DMS153 treated with DMSO at 0.1 percent for 48 hours (cell line): ENCODE data around the gene SF3B3.
"Not testable (repeated sequence)": the region's sequence is repeated elsewhere in the genome, so short reads cannot be mapped to it uniquely, and the experiment has no call there.

Experiments used
- DNase-seq: peaks from one replicate; lab custom pipeline; 2025; ENCODE audit not compliant: unreplicated experiment; lab: John Stamatoyannopoulos, UW

The SF3B3 gene

DNA sequence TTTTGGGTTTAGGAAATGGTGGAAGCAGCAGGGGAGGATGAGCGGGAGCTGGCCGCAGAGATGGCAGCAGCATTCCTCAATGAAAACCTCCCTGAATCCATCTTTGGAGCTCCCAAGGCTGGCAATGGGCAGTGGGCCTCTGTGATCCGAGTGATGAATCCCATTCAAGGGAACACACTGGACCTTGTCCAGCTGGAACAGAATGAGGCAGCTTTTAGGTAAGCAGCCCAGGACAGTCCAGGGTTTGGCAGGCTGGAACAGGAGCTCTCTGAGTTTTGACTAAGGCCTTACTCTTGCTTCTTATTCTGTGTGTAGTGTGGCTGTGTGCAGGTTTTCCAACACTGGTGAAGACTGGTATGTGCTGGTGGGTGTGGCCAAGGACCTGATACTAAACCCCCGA lies 41.4 kb downstream of the SF3B3 start:
- no peak for DNase-seq

DNA sequence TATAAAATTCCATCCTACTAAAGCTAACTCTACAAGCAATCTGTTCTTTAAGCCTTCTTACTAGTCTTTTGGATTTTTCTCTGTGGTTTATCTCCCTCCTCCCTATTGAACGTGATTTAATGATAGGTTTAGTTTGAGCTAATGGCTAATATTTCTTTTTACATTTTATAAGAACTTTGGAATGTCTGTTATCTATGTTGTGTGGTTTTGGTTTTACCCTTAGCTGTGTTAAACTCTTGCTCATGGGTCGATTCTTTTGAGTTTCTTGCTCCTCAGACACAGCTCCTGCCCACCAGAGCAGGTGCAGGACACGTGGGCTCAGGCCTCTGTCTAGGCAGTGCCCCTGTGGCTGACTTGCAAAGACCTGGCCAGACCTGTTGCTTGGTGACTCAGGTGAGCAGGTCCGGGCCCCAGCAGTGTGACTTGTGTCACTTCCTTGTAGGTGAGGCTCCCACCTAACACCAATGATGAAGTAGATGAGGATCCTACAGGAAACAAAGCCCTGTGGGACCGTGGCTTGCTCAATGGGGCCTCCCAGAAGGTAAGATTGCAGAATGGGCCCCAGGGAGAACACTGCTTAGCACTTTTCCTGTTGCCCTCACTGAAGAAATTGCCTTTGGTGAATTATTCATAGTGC lies 45.1 kb downstream of the SF3B3 start:
- no peak for DNase-seq

DNA sequence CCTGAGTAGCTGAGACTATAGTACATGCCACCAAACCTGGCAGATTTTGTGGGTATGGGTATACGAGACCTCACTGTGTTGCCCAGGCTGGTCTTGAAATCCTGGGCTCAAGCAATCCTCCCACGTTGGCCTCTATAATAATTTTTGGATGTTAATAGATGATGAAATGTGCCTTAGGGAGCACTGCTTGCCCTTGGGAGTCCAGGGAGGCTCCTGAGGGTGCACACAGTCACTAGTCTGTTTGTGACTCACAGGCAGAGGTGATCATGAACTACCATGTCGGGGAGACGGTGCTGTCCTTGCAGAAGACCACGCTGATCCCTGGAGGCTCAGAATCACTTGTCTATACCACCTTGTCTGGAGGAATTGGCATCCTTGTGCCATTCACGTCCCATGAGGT lies 46.1 kb downstream of the SF3B3 start:
- DNase-seq, result no peak

DNA sequence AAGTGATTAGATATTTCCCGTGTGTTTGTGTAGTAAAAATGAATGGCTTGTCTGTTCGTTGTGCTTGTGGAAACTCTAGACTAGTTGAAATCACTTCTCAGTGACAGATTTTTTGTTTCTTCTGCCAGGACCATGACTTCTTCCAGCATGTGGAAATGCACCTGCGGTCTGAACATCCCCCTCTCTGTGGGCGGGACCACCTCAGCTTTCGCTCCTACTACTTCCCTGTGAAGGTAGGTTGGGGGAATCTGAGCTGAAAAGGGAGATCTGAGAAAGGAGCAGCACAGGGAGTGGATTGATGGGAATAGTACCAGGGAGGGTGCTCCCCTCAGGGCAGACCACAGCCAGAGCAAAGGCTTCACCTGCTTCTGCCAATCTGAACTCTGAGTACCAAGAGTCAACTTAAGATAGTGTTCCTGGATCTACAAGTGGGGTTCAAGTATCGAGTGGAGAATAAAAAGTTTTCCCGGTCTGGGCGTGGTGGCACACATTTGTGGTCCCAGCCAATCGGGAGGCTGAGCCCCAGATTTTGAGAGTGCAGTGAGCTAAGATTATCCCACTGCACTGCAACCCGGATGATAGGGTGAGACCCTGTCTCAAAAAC lies 47.5 kb downstream of the SF3B3 start:
- DNase-seq, result no peak

DNA sequence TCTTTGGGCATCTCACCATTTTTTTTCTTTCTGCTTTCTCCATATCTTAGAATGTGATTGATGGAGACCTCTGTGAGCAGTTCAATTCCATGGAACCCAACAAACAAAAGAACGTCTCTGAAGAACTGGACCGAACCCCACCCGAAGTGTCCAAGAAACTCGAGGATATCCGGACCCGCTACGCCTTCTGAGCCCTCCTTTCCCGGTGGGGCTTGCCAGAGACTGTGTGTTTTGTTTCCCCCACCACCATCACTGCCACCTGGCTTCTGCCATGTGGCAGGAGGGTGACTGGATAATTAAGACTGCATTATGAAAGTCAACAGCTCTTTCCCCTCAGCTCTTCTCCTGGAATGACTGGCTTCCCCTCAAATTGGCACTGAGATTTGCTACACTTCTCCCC lies 48.0 kb downstream of the SF3B3 start:
- no peak for DNase-seq

DNA sequence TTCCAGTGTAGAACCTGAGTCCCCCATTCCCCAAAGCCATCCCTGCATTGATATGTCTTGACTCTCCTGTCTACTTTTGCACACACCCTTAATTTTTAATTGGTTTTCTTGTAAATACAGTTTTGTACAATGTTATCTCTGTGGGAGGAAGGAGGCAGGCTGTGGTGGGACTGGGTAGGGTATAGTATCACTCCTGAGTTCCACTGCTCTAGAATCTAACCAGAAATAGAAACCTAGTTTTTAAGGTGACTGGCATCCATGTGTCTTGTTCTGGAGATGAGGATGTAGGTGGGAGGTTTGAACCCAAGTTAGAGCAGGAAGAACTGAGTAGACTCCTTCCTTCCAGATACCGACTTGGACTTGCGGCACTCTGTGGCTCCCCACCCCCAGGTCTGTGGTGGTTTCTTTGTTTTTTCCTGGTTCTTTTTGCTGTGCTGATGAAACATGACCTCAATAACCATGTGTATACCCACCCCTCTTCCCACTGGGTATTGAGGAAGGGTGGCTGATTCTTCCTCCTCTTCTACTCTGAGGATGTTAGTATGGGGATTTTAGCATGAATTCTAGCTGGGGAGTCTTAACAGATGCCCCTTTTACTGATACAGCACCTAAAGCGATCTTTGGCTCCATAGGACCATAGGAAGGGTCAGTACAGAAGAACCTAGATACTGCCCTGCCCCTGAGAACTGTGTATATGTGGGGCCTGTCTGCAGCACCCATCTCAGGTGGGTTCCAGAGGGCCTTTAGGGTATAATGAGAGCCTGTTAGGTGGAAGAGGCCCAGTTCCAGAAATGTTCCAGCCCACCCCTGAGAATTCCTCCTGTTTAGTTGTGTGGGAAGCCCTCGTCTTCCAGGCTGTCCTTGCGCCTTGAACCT lies 48.7 kb downstream of the SF3B3 start:
- DNase-seq, result no peak

DNA sequence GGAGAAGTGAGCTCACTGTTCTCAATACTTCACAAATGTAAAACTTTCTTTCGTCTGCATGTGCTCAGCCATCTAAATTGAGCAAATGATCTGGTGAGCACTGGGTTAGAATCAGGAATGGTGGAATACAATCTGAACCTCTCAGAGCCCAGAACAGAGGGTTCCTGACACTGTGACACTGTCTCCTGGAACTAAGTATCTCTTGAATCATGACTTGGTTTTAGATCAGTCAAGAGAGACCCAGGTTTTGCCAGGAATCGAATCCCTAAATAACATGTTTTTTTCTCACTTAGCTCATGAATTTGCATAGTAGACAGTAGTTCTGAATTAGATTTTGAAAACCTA lies 49.3 kb downstream of the SF3B3 start:
- no peak for DNase-seq

DNA sequence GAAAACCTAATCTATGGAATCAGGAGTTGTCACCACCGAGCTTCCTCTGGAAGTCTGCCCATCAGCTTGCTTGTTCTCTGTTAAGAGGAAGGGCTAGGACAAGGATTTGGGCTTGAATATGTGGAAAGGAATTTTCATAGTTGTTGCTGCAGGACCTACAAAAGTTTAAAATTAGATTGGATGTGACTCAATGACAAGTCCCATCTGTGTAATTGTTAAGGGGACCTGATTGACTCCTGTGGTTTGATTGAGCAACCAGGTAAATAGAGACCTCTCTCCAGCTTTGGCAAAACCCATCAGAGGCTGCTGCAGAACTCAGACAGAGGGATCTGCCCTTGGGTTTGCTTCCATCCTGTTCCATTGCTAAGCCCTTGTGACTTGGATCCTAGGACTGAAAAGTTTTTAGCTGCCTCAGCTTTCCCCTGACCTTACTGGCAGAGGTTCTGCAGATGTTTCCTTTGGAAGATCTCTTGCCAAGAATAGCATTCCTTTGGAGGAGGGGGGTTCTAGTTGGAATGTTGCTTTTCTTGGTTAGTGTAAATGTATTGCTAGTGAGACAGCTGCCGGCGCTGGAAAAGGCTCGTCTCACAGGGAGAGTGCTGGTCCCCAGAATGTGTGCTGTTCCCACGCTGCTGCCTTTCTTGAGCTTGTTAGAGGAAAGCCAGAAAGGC lies 50.0 kb downstream of the SF3B3 start:
- no peak for DNase-seq

DNA sequence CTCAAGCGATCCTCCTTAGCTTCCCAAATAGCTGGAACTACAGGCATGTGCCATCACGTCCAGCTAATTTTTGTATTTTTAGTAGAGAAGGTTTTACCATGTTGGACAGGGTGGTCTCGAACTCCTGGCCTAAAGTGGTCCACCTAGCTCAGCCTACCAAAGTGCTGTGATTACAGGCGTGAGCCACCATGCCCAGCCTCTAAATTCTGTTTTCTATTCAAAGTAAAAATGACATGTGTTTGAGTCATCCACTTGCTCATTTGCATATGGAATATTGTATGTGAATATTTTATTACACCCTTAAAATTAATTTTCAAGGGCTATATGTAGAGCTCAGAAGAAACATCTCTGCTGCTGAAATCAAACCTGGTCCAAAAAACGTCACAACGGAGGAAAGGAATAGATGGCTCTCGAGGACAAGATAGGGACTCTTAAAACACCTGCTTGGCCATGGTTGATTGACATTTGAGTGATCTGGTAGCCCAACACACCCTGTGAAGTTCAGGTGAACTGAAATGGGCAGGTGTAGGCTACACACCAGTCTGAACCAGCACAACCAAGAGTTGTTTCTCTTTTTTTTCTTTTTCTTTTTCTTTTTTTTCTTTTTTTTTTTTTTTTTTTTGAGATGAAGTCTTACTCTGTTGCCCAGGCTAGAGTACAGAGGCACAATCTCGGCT lies 51.1 kb downstream of the SF3B3 start:
- no peak for DNase-seq

DNA sequence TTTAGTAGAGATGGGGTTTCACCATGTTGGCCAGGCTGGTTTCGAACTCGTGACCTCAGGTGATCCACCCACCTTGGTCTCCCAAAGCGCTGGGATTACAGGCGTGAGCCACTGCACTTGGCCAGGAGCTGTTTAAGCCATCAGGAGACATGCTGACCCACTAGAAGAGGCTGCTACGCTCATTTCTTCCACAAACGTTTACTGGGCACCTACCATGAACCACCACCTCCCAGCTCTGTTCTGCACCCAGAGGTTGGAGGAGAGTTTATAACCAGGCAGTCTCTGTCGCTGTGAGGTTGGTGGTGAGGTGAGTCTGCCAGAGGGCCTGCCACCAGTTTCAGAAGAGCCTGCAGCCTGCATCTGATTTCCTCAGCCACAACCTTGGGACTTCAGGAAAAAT lies 51.8 kb downstream of the SF3B3 start:
- no peak for DNase-seq

DNA sequence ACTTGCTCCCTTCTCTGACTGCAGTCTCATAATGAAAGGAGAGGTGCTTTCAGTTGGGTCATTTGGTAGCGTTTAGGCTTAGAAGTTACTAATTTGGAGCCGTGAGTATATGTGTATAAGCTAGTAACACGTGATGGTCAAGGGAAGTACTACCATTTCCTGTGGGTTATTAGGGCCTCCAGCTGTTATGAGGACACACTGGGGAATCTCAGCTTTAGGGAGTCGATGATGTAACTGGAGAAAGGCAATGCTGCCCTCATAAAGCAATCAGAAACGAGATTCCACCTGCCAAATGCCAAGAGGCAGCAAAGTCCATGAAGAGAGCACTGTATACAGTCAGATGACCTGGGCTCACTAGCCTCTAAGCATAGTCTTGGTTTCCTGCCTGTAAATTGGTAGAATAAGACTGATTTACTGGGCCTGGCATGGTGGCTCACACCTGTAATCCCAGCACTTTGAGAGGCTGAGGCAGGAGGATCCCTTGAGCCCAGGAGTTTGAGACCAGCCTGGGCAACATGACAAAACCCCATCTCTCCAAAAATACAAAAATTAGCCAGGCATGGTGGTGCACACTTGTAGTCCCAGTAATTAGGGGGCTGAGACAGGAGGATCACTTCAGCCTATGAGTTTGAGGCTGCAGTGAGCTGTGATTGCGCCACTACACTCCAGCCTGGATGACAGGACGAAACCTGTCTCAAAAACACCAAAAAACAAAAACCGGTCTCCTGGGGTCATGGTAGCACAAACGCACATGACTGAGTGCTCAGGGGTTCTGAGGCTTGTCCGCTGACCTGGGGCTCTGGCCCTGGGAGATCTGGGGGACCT lies 53.0 kb downstream of the SF3B3 start:
- DNase-seq, result no peak

DNA sequence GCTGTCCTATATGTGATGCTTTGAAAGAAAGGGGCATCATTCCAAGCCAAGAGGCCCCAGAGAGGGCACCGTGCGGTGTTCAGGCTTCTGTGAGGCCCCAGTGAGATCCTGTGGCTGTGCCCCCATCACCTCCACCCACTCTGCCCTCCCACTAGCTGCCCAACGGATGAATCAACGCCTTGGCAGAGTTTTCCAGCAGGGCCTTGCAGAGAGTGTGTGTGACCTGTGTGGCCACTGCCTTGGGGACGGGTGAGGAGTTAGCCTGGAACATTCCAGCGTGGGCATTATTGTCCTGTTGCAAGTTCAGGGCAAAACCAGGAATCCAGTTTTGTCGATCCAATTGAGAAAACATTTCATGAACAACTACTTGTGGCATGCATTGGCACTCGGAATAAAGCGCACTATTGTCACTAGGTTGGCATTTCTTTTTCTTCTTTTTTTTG lies 53.7 kb downstream of the SF3B3 start:
- DNase-seq, result no peak

DNA sequence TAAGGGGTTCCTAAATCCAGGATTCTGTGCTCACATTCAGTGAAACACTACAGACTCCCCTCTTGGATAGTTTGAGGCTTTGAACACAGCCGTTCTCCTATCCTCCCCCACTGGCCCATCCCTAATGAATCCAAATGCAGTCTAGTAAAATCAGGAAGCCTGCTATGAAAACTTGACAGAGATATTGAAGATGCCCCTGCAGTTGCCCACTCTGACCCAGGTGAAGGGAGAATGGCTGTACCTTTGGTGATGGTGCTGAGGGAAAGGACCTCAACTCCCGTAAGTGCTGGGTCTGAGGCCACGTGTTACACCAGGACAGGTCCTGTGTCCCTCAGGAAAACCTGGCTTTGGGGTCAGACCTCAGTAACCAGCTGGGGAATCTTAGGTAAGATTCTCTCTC lies 54.4 kb downstream of the SF3B3 start:
- DNase-seq, result no peak

DNA sequence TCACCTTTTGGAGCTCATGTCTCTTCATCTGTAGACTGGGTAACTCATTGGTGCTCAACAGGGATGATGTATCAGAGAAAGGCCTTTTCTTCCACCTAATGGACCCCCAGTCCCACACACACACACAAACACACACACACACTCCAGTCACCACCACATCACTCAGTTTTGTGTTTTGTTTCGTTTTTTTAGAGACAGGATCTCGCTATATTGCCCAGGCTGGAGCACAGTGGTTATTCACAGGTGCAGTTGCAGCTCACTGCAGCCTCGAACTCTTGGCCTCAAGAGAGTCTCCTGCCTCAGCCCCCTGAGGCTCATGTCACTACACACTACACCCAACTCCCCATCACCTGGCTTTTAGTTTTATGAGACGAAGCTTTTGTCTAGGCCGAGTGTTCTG lies 55.6 kb downstream of the SF3B3 start:
- no peak for DNase-seq

DNA sequence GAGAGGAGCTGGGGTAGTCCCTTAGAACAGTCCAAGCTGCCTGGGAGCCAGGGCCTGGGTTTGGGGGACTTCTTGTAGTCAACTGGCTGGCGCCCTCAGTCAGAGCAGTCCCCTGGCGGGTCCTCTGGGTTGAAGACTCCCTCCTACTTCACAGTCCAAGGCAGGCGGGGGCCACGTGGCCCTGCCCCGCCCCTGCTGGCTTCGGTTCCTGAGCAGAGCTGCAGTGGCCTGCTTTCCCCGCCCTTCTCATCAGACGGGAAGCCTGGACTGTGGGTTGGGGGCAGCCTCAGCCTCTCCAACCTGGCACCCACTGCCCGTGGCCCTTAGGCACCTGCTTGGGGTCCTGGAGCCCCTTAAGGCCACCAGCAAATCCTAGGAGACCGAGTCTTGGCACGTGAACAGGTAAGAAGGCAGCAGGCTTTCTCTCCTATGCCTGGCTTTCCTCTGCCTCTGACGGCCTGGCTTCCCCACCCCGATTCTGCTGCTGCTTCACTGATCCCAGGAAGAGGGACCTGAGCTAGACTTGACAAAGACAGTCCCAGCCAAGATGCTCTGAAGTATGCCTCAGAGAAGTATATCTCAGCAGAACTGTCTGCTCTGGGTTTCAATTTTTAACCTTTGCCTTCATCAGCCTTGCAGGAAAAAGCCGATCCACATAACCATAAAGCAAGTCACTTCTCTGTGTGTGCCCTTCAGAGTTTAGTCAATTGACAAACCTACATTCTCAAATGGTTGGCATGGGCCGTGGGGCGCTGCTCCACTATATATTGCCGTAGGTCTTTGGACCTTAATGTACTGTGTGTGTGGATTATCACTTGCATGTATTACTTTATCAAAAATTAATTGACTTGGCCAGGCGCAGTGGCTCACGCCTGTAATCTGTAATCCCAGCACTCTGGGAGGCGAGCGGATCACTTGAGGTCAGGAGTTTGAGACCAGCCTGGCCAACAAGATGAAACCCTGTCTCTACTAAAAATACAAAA lies 56.3 kb downstream of the SF3B3 start:
- DNase-seq, result no peak

DNA sequence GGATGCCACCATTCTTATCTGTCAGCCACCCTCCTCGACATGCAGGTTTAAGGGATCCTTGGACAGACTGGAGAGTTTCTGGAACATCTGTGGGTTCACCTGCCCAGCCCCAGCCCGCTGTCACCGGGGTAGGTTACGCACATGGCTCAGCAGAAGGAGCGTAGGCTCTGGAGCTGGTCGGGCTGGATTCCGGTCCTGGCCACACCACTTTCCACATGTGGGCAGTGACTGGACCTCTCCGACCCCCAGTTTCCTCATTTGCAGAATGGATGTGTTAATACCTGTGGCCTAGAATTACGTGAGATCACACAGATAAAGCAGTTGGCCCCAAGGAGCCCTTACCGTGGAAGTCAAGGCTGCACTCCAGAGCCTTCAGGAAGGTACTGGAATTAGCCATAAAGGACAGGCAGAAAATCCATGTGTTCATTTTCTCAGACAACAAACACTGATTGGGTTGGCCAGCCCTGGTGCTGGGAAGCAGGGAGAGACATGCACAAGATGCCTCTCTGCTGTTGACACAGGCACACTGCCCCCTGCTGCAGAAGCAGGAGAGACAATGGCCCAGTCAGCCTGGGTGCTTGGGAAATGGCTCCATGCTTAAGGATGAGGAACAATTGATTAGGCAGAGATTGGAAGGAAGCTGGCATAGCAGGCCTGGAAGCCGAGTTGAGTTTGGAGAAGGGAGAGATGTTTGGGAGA lies 58.8 kb downstream of the SF3B3 start:
- no peak for DNase-seq

DNA sequence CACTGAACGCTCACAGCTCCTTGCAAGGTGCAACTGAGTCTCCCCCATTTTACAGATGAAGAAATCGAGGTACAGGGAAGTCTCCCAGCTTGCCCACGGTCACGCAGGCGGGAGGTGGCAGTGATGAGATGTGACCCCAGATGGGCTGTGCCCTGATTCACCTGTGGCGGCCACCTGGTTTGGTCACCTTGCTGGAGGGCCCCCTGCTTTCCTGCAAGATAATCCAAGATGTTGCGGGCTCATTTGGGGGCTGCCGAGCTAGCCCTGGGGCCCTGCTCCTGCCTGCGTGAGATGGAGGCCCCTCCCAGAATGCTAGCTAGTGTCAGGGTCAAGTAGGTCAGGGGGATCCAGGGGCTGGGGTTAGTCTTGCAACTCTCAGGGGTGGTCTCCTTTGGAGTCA lies 63.1 kb downstream of the SF3B3 start:
- no peak for DNase-seq

DNA sequence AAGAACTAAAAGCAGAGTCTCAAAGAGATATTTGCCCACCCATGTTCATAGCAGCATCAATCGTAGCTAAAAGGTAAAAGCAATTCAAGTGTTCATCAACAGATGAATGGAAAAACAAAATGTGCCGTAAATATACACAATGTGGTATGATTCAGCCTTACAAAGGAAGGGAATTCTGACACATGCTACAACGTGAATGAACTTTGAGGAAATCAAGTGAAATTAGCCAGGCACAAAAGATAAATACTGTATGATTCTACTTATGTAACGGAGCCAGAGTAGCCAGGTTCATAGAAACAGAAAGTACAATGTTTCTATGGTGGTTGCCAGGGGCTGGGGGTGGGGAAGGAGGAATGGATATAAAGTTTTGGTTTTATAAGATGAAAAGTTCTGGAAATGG lies 64.9 kb downstream of the SF3B3 start:
- no peak for DNase-seq

DNA sequence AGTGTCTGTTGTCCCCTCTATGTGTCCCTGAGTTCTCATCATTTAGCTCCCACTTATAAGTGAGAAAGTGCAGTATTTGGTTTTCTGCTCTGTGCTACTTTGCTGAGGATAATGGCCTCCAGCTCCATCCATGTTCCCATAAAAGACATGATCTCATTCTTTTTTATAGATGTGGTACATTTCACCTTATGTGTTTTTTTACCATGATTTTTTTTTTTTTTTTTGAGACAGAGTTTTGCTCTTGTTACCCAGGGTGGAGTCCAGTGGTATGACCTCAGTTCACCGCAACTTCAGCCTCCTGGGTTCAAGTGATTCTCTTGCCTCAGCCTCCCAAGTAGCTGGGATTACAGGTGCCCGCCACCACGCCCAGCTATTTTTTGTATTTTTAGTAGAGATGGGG lies 65.8 kb downstream of the SF3B3 start:
- not testable (repeated sequence) for DNase-seq
